GM21381 (cell line): ENCODE data around the gene UBA5.

Experiments
- ATAC-seq: cut with Tn5 transposase; IDR thresholded peaks from one replicate; pipeline ENCODE4 v1.9.1; 2021; ENCODE audit warnings: mild to moderate bottlenecking, moderate library complexity; ENCODE audit not compliant: unreplicated experiment

UBA5 gene

GRCh38 chr3:132652640-132653270 is 7.4 kb upstream of the UBA5 start:
- no peak for ATAC-seq

- ATAC-seq: no peak
Measured at GRCh38 chr3:132654190-132654589, 5.9 kb upstream of the UBA5 start.

- no peak for ATAC-seq
Measured at GRCh38 chr3:132654721-132655120, 5.4 kb upstream of the UBA5 start.

- no peak for ATAC-seq
Measured at GRCh38 chr3:132655471-132655870, 4.7 kb upstream of the UBA5 start.

- no peak for ATAC-seq
Measured at GRCh38 chr3:132657869-132658747, 2.0 kb upstream of the UBA5 start.

- no peak for ATAC-seq
Measured at GRCh38 chr3:132659000-132659364, 1.1 kb upstream of the UBA5 start.

- ATAC-seq: peak; percentile 44
Measured at GRCh38 chr3:132659365-132660051, 621 bp upstream of the UBA5 start, which contains the start of gene ACAD11. TSS of gene ACAD11 (minus strand) at chr3:132659809. CDS start at chr3:132659751, 58 bp downstream.

GRCh38 chr3:132660811-132661070 is 612 bp downstream of the UBA5 start:
- ATAC-seq: peak; percentile 4

GRCh38 chr3:132661101-132661500 is 972 bp downstream of the UBA5 start:
- no peak for ATAC-seq

- ATAC-seq: no peak
Measured at GRCh38 chr3:132662212-132662611, 2.1 kb downstream of the UBA5 start.

- ATAC-seq: no peak
Measured at GRCh38 chr3:132665230-132665745, 5.2 kb downstream of the UBA5 start.

GRCh38 chr3:132669256-132669777 is 9.2 kb downstream of the UBA5 start:
- no peak for ATAC-seq

- no peak for ATAC-seq
Measured at GRCh38 chr3:132675408-132675807, 15.3 kb downstream of the UBA5 start.

- no peak for ATAC-seq
Measured at GRCh38 chr3:132679911-132680310, 19.8 kb downstream of the UBA5 start.

- ATAC-seq: no peak
Measured at GRCh38 chr3:132681421-132681820, 21.3 kb downstream of the UBA5 start.

GRCh38 chr3:132682201-132682600 is 22.1 kb downstream of the UBA5 start:
- ATAC-seq: no peak

- ATAC-seq: no peak
Measured at GRCh38 chr3:132690040-132690439, 29.9 kb downstream of the UBA5 start.

GRCh38 chr3:132694991-132695390 is 34.9 kb downstream of the UBA5 start:
- ATAC-seq: no peak

- no peak for ATAC-seq
Measured at GRCh38 chr3:132695422-132695821, 35.3 kb downstream of the UBA5 start.

- no peak for ATAC-seq
Measured at GRCh38 chr3:132703733-132704132, 43.6 kb downstream of the UBA5 start.

- no peak for ATAC-seq
Measured at GRCh38 chr3:132709761-132710160, 49.6 kb downstream of the UBA5 start.
